Inflammatory macrophage (primary cell): ENCODE results near the gene LETM1.

ENCODE experiments used
- DNase-seq, 2 donors: peaks; one replicate each; pipeline ENCODE4 v3.0.0-alpha.2; 2020 to 2022

The LETM1 gene

DNA sequence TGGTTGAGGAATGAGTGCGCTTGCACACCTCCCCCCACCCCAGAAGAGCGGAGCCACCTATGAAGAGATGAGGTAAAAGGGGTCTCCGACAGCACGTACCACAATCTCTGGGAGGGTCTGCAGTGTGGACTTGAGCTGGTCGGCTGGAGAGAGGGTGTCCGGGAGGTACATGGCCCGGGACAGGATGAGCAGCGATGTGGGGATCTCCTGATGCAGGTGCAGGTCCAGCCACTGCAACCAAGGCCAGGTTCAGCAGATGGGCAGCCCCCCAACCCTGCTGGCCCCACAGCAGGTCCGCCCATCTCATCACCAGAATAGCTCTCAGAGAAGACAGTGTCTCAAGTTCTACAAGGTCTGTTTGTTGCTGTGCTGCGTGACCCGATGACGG lies 32.4 kb downstream of the LETM1 start:
- DNase-seq: no peak

DNA sequence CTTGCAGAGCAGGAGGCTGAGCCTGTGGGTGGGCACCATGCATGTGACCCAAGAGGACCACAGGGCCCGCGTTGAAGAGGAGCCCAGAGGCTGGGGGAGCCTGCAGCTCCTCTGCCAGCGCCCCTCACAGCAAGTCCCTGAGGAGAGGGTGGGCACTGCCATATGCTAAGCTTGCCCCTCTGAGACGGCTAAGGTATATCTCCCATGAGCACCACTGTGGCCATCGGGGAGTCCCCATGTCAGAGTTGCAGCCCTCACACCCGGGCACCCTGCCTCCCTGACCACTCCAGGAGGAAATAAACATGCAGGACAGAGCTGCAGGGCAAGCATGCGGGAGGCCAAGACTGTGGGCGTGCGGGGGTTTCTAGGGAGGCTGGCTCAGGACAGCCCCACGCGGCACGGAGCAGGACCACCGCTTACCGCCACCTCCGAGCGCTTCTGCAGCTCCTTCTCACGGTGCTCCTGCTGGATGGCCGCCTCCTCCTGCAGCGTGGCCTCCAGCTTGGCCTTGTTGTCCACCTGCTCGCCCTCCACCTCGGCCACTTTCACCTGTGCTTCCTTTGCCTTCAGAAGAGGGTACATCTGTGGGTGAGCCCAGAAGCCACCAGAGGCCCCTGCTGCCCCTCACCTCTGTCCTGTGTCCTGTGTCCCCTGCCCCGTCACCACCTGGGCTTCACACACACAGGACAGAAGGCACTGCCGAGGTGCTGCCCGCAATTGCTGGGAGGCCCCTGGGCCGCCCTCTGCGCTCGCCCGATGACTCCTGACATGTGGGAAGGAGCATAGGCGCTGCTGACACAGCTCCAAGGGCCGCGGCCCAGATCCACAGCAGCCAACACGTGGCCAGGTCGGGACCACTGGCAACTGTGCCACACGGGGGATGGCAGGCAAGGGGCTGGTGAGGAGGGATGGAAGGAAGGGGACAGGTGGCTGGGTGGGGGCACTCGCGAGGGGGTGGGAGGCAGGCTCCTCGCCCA lies 33.1 kb downstream of the LETM1 start:
- no peak for DNase-seq

DNA sequence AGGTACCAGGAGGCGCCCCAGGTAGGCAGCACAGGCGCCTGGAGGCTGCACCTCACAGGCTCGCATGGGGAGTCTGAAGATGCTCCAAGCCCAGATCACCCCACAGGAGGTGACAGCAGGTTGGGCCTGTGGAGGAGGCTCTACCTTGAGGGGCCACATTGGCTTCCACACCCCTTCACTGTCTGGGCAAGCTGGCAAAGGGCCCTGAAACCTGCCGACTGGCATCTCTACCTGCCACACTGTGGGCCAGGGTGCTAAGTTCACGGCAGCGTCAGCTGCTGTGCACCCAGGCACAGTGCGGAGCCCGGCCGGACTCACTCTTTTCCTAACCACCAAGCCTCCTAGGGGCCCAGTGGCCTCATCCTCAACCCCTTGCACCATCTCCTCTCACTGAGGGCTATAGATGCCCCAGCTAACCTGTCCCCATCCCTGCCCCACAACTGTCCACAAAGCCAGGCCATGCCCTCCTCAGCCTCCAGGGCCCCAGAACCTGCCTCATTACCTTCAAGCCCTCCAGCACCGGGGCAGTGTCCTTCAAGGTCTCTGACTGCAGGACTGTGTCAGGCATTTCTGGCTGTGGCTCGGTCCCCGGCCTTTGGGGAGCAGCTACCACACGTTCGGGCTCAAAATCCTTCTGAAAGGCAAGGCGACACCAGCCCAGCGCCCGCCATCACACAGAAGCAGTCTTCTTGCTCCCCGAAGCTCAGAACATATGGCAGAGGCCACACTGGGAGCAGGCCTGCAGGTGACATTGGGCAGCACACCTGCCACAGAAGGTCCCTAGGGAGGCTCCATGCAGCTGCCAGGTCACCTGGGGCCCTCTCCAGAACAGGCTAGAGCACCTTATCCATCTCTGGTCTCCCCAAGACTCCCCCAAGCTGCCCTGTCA lies 34.0 kb downstream of the LETM1 start:
- no peak for DNase-seq

DNA sequence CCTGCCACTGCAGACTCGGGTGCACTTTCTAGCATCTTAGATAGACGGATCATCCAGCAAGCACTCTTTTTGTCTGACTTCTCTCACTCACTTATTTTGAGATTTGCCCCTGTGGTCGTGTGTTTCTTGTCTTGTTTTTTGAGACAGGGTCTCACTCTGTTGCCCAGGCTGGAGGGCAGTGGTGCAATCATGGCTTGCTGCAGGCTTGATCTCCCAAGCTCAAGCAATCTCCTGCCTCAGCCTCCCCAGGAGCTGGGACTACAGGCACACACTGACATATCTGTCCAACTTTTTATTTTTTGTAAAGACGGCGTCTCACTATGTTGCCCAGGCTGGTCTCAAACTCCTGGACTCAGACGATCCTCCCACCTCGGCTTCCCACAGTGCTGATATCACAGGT lies 36.1 kb downstream of the LETM1 start:
- DNase-seq: no peak

DNA sequence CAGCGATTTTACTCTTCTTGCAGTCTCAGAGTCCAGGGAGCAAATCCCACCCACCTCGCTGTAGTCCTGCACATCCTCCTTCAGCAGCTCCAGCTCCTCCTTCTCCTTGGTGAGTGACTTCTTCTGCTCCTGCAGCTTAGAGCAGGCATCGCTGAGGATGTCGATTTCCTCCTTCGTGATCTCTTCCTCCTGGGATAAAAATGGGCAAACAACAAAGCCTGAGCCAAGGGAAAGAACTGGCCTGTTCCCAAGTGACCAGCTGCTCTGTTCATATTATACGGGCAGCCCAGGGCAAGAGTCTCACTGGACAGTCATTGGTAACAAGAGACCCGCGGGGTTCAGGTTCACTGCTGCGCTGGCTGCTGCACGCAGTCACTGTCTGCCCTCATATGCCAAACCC lies 36.7 kb downstream of the LETM1 start:
- no peak for DNase-seq

DNA sequence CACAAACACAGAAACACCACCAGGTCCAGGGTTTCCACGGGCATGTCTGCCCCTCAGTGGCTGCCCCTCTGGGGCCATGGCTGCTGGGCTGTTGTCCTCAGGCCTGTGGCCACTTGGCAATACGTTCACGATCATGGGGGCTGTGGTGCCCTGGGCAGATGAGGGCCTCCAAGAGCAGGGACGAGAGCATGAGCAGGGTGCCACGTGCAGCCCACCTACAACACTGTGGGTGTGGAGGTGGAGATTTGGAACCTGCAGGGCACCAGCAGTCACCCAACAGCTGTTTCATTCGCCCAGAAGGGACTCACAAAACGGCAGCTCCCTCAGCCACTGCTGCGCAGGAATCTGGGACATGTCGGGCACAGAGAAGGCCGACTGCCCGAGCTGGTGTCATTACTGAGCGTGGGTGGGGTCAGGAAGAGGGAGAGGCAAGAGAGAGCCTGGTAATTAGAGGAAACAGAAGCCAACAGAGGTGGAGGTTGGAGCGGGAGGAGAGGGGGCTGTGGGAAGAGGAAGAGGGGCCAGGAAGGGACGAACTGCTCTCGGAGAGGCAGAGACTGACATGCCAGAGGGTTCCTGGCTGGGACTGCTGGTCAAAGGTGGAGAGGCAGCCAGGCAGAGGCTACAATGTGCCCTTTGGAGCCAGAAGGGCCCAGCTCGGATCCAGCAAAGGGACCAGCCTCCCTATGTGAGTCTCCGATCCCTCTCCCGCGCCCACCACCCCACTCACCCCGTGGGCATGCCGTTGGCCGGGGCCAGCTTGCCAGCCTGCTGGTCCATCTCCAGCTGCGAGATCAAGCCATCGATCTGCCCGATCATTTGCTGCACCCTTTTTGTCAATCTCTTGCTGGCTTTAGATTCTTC lies 39.7 kb downstream of the LETM1 start:
- no peak for DNase-seq

DNA sequence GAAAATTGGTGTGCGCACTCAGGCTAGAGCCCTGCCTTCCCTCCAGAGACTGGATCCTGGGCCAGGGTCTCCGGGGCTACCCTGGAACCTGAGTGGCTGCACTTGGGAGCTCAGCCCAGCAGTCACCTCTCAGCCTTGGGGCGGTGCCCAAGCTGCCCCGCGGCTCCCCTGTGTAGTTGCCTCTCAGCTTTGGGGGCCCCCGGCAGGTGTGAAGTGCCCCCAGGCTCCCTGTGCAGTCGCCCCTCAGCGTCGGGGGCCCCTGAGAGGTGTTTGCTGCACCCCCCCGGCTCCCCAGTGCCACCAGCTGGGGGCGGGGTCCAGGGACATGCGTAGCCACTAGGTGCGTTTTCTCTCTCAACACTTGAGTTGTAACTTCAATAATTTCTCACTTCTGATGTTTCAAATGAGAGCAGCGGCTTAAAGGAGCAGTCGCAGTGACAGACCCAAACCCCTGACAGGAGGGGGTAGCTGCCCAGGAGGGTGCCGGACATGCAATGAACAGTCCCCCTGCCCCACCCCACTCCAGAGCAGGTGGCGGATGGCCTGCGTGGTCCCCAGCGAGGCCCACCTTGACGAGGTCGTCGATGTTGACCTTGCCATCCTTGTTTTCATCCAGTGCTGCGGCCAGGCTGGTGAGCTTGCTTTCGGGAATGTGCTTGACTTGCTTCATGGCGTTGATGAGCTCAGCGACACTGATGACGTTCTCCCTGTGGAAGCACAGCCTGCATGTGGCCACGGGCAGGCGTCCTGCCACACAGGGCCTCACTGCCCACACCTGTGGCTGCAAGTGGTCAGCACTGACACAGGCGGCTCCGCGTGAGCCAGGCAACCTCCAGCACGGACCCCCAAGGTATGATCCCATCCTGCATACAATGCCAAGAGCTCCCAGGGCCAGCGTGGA lies 40.6 kb downstream of the LETM1 start:
- no peak for DNase-seq

DNA sequence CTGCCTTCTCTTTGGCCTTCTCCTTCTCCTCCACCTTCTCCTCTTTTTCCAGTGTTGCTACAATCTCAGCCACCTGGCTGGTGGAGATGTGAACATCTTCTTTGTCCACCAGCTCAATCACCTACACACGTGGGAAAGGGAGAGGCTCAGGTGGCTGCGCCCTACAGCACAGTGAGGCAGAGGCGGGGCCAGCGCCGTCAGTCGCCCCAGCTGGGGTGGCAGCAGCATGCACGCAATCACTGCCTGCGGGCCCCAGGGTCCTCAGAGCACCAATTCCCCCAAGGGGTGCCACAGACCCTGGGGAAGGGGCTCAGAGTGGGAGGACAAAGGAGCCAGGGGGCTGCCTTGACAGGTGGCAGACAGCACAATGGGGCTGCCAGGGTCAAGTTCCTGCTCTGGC lies 41.5 kb downstream of the LETM1 start:
- DNase-seq: no peak

DNA sequence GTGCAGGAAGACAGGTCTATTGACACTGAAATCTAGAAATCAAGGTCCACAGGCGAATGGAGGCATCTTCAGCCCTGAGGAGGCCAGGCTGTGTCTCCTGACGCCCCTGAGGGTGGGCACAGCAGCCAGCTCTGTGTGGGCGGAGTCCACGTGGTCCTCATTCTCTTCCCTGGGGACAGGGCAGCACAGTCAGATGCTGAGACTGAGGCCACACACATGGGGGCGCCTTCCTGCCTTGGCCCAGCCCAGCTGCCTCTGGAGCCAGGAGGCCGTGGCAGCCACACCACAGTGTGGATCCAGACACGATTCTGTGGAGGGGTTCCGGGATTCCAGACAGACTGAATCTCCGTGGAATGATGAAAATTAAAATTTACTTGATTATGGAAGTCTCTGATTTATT lies 42.0 kb downstream of the LETM1 start:
- DNase-seq: no peak

DNA sequence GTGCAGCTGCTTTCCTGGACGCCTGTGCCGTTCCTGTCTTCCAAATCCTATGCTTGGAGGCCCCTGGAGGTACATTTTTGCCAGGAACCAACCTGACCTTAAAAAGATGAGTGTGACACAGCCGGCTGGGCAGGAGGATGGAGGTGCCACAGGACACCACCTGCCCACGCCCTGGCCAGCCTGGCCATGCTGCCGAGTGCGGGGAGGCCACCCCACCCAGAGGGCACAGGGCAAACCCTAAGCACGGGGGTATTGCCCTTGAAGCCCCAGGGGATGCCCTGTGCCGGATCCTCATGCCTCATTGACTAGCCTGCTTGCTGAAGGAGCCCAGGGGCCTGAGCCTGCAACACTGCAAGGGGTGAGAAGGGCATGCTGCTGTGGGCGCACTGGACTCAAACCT lies 42.7 kb downstream of the LETM1 start:
- DNase-seq: no peak

DNA sequence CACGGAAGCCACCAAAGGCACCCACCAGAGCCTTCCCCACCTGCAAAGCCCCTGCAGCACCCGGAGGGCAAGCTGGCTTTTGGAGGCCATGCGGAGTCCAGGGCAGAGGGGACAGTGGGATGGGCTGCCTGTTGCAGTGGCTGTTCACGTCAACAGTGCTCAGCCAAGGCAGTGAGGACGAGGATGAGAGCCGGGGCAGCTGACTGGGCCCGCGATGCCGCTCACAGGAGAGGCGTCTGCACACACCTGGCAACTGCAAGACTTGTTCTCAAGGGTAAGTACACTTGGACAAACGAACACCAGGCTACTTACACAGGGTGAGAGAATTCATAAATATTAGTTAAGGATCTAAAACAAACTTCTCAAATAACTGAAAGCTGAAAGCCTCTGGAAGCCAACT lies 43.2 kb downstream of the LETM1 start:
- DNase-seq: no peak

DNA sequence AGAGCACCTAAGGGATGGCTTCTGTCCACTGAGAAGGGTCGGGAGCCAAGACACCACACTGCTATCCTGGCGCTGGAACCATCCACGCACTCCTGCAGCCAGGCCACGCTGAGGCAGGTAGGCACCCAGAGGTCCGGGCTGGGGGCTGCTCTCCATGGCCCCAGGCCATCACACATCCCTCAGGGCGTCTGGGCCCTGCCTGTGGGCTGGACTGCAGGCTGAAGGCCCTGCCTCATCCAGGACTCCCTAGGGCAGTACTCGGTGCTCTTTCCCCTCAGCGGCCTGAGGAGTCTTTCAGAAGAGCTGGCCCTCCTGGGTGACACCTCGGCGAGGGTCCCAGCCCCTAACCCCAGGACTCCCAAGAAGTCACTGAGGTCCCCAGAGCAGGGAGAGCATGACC lies 45.2 kb downstream of the LETM1 start:
- DNase-seq: no peak

DNA sequence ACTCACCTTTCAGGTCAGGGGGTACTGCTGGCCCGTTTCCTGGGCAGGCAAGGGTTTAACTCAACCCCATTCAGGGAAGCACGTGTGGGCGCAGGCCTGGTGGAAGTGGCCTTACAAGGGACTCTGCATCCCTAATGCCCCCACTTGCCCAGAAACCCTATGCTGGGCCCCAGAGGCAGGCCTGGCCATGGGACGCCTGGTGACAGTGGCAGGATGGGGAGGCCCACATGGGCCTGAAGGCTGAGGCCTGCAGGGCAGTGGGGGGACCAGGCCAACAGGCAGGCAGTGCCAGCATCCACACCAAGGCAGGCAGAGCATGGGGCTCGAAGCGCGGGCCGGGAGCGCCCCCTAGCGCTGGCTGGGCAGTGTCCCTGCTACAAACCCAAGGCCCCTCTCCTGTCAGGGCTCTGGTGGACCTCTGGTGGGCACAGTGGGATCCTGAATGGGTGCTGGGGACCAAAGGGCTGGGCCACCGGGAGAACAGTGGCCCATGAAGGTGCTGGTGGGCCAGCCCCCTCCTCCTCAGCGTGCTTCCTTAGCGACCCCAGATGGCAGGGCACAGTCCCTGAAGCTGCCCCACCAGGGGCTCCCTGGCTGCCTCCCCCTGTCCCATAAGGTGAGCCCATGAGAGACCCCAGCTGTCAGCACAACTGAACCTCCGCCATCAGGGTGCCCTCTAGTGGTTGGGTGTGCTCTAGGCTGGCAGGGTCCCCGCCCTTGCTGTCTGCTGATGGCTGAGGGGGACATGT lies 46.0 kb downstream of the LETM1 start:
- peak; percentile 46 to 68 for DNase-seq

DNA sequence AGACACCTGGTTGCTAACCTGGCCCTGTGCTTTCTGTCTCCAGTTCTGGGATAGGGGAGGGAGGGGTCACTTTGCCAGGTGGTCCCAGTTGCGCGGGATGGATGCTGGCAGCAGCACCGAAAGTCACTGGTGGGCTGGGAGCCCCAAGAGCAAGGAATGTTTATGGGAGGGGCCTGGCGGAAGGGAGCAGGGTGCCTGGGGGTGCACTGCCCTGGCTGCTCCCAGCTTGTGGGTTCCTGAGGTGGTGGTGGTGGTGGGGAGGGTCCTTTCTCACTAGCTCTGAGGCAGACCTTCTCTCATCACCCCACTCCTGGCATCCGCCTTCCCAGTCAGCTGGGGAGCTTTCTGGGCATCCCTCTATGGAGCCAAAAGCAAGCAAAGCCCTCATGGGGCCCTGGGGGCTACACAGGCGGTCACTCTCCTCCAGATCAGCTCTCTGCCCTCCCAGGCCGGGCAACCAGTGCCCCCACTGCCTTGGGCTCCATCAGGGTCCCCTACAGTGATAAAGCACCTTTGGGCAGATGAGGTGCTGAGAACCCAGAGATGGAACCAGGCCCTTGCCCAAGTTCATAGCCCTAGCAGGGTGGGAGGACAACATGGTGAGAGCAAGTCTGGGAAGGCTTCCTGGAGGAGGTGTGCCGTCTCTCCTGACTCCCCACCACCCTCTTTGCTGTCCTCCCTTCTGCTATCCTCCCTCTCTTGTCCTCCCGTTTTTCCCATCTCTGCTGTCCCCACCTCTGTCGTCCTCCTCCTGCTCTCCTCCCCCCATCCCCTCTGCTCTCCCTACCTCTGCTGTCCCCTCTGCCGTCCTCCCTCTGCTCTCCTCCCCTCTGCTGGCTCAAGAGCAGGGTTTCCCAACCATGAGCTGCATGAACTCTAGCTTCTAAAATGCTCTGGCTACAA lies 46.9 kb downstream of the LETM1 start:
- DNase-seq: no peak

DNA sequence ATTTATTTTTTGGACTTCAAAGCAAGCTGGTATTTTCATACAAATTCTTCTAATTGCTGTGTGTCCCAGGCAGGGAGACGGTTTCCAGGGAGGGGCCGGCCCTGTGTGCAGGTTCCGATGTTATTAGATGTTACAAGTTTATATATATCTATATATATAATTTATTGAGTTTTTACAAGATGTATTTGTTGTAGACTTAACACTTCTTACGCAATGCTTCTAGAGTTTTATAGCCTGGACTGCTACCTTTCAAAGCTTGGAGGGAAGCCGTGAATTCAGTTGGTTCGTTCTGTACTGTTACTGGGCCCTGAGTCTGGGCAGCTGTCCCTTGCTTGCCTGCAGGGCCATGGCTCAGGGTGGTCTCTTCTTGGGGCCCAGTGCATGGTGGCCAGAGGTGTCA lies 47.6 kb downstream of the LETM1 start:
- no peak for DNase-seq

DNA sequence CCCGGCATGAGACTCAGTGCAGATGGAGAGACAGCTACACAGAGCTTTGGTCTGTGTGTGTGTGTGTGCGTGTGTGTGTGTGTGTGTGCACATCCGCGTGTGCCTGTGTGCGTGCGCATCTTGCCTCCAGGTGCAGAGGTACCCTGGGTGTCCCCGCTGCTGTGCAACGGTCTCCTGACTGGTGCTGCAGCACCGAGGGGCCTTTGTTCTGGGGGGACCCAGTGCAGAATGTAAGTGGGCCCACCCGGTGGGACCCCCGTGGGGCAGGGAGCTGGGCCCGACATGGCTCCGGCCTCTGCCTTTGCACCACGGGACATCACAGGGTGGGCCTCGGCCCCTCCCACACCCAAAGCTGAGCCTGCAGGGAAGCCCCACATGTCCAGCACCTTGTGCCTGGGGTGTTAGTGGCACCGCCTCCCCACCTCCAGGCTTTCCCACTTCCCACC lies 48.6 kb downstream of the LETM1 start:
- no peak for DNase-seq

DNA sequence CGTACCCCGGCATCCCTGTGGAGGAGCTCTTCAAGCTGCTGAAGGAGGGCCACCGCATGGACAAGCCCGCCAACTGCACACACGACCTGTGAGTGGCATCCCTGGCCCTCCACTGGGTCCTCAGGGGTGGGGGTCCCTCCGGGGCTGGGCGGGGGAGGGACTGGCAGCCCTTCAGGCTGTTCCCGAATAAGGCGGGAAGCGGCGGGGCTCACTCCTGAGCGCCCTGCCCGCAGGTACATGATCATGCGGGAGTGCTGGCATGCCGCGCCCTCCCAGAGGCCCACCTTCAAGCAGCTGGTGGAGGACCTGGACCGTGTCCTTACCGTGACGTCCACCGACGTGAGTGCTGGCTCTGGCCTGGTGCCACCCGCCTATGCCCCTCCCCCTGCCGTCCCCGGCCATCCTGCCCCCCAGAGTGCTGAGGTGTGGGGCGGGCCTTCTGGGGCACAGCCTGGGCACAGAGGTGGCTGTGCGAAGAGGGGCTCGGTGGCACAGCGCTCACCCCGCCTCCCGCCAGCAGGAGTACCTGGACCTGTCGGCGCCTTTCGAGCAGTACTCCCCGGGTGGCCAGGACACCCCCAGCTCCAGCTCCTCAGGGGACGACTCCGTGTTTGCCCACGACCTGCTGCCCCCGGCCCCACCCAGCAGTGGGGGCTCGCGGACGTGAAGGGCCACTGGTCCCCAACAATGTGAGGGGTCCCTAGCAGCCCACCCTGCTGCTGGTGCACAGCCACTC lies 49.2 kb downstream of the LETM1 start:
- DNase-seq: no peak

DNA sequence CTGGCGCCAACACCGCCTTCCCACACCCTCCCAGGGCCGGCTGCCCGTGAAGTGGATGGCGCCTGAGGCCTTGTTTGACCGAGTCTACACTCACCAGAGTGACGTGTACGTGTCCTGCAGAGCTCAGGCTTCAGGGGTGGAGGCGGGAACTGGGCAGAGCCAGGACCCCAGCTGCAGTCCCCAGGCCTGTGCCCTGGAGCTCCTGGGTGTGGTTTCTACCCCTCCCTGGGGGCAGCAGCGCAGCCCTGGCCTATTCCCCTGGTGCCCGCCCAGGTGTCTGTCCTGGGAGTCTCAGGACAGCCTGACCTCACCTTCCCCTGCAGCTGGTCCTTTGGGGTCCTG lies 49.8 kb downstream of the LETM1 start:
- DNase-seq: no peak
